GM18868 (cell line): ENCODE data around the gene FN3K.
A peak's percentile ranks its signal among the peaks of the same experiment; 100 is the strongest.

Experiments used
- ATAC-seq: cut with Tn5 transposase; IDR thresholded peaks from one replicate; pipeline ENCODE4 v1.9.1; 2021; ENCODE audit warnings: mild to moderate bottlenecking, moderate library complexity; ENCODE audit not compliant: unreplicated experiment

FN3K gene

DNA sequence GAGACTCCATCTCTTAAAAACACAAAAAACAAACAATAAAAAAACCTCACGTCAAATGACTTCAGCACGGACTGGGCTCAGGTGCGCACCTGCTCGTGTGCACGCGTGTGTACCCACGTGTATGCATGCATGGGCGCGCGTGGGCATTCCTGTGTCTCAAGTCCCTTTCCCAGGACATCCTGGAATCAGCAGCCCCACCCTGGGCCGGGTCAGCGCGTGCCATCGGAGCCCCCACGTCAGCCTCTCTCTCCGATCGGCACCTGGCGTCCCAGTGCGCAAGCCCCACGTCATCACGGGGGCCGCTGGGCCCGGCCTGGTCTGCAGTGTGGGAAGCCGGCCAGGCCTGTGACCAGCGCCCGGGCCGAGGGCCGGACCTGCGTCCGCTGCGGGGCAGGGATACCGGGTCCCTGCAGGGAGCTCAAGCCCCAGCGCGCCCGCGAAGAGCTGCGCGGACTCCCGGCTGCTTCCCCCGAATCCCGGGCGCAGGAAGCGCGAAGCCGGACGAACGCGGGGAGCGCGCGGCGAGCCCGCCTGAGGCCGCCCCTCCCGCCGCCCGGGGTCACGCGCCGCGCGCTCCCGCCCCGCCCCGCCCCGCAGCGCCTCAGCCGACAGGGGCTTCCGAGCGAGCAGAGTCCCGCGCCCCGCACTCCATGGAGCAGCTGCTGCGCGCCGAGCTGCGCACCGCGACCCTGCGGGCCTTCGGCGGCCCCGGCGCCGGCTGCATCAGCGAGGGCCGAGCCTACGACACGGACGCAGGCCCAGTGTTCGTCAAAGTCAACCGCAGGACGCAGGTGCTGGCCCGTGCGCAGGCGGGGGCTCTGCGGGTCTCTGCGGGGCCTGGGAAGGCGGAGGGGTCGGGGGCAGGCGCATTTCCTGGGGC, at the start of gene FN3K:
Gene FN3K, plus strand, starts transcription at position 629 of the 880 bp plus-strand sequence. Its CDS starts 22 bp downstream, at position 651.
- ATAC-seq = no peak

DNA sequence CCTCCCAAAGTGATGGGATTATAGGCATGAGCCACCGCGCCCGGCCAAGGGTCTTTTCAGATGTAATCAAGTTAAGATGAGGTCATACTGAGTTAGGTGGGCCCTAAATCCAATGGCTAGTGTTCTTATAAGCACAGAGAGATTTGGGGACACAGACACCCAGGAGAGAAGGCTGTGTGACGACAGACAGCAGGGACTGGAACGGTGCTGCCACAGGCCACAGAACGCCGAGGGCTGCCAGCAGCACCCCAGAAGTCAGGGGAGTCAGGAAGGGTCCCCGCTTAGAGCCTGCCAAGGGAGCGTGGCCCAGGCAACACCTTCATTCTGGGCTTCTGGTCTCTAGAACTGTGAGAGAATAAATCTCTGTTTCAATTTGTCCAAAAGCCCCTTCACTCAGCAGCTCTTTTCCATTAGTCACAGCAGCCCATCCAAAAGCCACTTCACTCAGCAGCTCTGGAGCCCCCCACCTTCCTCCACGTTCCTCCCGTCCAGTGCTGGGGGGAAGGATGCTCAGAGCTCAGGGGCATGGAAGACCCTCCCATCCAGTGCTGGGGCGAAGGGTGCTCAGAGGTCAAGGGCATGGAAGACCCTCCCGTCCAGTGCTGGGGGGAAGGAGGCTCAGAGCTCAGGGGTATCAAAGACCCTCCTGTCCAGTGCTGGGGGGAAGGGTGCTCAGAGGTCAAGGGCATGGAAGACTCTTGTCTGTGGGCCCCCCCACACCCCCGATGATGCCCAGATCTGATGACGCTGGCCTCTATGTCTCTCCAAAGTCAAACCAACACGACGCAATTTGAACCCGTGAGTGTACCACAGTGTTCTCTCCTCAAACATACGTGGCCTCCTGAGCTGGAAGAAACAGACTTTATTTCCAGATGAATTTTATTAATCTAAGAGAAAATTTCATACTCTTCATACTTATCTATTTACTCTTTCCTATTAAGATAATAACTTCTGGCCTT, 48.8 kb upstream of the FN3K start:
- ATAC-seq = no peak

DNA sequence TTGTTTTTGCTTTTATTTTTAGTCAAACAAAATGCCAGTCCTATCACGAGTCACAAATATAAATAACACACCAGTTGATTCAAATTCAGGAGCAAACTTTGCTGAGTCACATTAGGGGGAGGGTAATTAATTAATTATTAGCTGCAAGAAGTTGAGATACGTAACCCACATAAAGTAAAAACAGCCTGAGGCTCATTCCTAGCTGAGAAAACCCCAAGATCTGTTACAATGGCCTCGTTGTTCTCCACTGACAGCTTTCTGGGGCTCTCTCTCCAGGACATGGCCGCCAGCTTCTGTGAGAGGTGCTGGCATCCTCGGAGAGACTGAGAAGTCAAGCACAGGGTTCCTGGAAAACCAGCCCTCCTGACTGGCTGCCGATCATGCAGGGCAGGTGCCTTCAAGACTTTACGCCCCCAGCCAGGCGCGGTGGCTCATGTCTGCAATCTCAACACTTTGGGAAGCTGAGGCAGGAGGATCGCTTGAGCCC, 48.0 kb upstream of the FN3K start:
- no peak for ATAC-seq

DNA sequence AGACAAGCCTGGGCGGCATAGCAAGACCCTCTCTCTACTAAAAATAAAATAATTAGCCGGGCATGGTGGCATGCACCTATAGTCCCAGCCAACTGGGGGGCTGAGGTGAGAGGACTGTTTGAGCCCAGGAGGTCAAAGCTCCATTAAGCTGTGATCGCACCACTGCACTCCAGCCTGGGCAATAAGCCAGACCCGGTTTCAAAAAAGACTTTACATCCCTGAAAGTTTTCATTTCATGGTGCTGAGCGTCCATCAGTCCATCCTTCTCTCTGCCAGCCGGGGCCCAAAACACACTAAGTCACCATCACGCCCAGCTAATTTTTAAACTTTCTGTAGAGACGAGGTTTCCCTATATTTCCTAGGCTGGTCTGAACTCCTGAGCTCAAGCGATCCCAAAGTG, 47.5 kb upstream of the FN3K start:
- no peak for ATAC-seq

DNA sequence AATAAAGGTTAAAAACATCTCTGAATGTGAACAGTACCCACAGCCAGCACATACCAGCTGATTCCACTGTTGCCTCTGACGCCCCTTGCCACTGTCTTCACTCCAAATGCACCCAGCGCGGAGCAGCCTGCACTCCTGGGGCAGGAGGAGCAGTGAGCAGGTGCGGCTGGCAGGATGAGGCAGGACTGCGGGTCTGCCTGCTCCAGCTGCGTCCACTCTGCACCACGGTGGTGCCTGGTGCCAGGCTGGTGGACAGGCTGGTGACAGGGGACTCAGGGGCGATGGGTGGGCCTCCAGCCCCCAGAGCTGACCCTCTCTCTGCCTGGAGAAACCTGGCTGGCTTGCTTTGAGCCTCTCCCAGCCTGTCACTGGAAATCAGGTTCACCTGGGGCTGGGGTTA, 46.3 kb upstream of the FN3K start:
- ATAC-seq = no peak

DNA sequence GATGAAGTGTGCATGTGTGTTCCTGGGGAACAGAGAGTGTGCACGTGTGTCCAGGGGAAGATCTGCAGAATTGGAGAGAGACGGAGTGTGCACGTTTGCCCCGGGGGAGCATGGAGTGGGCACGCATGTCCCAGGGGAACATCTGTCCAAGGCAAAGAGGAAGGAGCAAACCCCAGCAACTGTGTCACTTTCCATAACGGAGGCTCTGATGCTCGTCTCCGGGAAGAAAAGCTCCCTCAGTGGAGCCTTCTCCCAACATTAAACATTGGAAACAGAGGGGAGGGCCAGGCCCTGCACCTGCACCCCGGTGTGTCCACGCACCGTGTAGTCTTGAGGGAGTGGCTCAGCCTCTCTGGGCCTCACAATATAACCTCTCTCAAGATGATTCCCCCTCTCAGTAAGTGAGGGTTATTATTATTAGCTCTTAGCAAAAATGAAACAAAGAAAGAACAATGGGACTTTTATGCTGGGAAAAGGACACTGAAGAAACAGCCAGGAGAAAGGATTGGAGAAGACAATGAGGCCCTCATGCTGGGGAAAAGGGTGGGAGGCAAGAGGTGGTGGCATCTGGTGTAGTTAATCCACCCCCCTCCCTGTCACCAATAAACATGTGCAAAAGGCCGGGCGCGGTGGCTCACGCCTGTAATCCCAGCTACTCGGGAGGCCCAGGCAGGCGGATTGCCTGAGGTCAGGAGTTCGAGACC, 44.5 kb upstream of the FN3K start:
- ATAC-seq = no peak

DNA sequence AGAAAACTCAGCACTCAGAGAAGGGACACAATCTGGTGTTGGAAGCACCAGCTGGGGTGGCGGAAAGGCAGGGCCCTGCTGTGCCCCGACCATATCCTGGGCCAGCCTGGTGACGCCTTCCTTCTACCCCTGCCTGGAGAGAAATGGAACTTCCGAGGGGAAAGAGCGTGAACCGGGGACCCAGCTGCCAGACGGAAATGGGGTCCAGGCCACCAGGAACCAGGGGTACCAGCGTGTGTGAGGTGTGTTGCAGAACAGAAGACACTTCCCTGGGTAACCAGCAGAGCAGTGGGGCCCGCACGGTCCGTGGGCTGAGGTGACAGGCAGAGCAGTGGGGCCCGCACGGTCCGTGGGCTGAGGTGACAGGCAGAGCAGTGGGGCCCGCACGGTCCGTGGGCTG, 43.7 kb upstream of the FN3K start:
- ATAC-seq = no peak

DNA sequence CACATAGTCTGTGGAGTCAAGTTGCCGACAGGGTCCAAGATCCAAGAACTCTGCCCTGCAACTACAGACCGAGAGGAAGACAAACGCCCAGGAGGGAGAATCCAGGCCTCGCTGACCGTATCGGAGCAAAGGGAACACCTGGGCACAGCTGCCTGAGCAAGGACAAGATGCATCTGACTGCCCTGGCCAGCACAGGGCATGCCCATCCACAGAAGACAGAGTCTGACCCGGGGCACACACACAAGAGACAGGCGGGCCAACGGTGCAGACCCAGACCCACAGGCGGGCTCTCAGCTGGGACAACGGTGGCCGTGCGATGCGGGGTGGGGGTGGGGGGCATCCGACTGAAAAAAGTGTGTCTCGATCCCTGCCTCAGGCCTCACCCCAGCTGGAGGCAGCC, 43.1 kb upstream of the FN3K start:
- ATAC-seq = no peak

DNA sequence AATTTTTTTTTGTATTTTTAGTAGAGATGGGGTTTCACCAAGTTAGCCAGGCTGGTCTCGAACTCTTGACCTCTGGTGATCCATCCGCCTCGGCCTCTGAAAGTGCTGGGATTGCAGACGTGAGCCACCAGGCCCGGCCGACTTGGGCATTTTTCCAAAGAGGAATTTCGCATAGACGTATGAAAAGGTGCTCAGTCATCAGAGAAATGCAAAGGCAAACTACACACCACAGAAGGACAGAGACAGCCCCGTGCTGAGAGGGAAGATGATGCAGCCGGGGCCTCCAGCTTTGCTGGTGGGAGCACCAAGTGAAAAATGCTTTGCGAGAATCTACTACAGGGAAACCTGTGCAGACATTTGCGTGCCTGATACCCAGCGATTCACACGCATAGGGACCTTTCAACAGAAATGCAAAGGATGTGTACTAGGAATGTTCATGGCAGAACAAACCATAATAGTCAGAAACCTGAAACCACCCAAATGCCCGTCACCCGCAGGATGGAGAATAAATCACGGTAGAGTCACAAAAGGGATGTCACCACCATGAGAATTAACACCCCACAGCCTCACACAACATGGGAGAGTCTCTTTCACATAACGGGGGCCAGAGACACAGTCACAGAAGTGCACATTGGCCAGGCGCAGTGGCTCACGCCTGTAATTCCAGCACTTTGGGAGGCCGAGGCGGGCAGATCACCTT, 42.1 kb upstream of the FN3K start:
- ATAC-seq = no peak

DNA sequence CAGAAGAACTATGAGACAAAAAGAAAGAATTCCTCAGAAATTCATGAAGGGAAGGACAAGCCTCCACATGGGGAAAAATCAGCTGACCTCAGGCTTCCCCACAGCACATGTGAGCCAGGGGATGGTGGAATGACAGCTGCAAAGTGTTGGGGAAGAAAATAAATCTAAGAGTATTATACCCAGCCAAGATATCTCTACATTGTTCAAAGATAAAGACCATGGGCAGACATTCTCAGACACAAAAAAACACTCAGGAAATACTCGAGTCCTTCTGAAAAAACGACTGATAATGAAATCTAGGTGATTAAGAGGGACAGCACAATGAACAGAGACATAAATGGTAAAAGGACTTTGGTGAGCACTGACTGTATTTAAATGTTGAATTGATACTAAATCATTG, 40.8 kb upstream of the FN3K start:
- no peak for ATAC-seq

DNA sequence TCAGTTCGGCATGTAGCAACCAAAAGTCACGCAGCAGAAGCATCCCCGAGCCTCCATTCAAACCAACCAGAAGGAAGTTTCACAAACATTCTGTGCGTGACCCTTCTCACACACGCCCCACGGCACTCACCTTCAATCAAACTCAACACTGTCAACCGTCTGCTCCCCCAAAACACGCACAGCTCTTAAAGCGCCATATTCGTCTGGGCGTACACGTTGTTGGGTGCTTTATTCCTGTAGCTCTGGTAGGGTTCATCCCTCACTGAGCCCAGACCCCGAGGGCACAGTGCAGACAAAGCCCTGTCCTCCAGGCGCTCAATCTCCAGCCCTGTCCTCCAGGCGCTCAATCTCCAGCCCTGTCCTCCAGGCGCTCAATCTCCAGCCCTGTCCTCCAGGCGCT, 39.2 kb upstream of the FN3K start:
- no peak for ATAC-seq

DNA sequence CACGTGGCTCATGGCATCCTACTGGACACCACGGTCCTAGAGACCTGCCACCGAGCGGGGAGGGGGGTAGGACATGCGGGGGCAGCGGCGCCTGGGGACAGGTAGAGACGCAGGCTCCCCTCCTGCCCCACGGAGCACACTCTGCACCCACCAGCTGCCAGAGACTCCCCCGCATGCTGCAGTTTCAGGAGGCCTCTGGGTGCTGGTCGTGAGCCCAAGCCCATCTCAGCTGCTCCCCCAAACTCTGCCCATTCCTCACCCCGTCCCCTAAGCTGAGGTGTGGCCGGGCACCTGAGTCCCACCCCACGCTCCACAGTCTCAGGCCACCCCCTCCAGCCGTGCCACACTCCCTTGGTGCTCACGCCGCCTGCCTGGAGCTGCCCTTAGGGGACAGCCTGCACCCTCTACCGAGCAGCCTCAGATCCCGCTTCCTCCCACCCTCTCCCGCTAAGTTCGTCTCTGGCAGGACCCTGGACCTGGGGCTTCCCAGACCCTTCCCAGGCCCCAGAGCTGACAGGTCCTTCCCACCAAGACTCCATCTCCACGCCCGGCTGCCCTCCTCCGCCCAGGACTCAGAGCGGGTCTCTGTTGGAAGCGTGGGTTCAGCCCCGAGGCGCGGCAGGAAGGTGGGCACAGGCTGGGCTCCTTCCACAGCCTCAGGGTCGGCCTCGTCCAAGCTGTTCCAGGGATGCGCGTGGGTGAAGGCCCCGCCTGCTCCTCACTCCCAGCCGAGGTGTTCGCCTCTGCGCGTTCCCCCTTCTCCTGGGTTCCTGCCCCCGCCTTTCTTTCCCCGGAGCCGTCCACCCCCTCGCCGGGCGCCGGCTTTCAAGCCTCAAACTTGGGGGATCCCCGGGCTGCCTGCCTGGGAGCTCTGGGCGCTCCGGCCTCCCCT, 38.3 kb upstream of the FN3K start:
- no peak for ATAC-seq

DNA sequence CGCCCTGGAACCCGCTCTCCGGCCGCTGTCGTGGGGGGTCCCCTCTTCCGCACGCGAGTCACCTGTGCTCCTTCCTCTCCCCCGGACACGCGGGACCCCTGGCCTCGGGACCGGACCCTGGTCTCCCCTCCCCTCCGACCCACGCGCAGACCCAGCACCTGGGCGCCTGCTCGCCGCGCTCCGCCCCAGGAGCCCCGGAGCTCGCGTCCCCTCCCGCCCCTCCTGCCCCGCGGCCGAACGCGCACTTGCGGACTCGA, 37.7 kb upstream of the FN3K start:
- no peak for ATAC-seq

DNA sequence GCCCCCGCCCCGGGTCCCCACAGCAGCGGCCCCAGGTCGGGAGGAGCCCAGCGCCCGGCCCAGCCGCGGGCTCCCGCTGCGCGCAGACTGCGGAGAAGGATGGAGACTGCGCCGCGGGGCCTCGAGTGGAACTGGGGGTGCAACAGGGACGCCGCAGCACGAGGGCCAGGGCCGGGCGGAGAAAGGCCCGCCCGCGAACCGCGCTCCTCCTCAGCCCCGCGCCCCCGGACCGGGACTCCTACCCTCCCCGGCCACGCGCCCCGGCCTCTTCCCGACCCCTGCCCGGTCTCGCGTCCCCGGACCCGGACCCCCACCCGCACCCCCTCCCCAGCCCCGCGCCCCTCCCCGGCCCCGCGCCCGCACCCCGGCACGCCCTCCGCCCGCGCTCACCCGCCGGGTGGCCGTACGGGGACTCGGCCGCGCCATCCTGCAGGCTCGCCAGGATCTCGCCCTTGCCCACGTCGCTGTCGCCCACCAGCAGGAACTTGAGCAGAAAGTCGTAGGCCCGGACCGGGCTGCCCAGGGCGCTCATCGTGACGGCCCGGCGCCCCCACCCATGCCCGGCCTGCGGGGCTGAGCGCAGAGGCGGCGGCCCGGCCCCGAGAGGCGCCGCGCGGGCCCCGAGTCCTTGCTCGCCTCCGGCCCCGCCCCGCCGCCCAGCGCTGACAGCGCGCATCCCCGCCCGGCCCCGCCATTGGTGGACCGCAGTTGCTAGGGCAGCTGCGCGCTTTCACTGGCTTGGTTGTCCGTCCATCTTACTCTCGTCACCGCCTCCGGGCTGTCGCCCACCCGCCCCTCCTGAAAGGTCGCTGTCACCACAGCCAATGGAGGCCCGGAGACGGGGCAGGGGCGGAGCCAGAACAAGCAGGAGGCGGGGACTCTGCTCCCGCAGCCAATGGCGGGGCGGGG, 37.1 kb upstream of the FN3K start, which contains the start of gene RAB40B:
Gene RAB40B, minus strand, starts transcription at position 634 of the 909 bp plus-strand sequence. Its CDS starts 102 bp downstream, at position 532.
- ATAC-seq = peak; percentile 98

DNA sequence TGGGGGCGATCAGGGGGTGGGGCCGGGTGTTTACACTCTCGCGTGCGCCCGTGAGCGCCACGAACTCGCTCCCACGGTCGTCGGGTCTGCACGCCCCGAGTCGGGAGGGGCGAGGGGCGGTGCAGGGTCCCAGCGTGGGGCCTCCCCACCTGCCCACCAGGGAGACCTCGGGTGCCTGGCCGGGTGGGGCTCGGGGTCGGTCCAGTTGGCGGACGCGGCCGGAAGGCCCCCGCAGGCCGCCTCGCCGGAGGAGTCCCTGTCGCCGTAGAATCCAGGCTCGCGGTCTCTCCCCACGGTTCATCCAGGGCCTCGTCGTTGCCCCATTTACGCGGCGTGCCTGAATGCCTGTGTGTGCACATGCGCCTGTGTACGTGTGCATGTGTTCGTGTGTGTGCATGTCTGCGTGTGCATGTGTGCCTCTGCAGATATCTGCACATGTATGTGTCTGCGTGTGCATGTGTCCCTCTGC, 36.4 kb upstream of the FN3K start:
- ATAC-seq = no peak

DNA sequence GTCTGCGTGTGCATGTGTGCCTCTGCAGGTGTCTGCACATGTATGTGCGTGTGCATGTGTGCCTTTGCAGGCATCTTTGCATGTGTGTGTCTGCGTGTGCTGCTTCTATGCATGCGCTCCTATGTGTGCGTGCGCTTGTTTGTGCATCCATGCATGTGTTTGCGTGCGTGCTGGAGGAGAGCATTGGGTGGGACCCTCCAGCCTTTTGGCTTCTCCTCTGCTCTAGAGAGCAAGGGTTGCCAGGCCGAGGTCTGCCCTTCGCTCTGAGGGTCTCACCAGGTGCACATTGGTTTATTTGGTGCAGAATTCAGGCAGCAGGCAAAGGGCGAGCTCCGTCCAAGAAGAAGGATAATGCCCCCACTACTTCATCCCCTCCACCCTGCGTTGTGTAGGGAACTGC, 35.9 kb upstream of the FN3K start:
- no peak for ATAC-seq

DNA sequence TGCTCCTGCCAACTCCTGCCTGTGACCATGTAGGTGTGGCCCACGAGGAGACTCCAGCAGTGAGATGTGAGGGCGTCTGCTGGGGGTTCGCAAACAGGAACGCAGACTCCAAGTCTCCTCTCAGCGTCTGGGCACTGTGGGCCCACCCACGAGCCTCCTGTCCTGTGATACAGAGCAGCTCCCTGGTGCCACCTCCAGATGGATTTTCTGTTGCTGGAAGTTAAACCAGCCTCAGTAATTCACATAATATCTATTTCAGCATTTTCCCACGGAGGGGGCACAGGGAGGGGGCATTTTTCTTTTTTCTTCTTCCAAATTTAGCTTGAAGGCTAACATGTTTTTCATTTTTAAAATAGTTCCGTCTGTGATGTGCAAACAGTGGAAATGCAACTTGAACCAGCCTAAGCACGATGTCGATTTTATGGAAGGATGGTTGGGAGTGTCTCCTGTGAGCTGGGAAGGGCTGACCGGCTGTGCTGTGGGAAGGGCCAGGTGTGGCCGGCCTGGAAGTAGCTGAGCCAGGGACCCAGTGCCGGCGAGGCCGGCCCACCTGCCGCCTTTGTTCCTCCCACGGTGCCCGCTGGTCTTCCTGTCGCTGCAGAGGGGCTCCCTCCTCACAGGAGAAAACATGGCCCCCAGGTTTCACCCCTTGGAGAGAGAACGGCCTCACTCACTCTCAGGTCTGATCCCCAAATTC, 33.0 kb upstream of the FN3K start:
- ATAC-seq = no peak
